ENCODE results near the gene STXBP2. TPM values are rescaled to one million over a fixed set of nuclear protein-coding genes. Genes with fewer than 3 reads are reported as not detected.
A peak's percentile ranks its signal among the peaks of the same experiment; 100 is the strongest.

STXBP2 gene
- total RNA-seq, 5 donors from 2014 or later (not counting 1 experiment from before 2014, with no cell fraction given) = 185 to 229 (median 228) TPM

- no peak overlapping the region for H3K27ac ChIP-seq (ENCODE audit: low read length)
- DNase-seq (no peak), ATAC-seq (replicated peaks in 1 of 4) (no peak)
- H3K4me3 Mint-ChIP-seq = no peak overlapping the region
- H3K27ac Mint-ChIP-seq = no peak overlapping the region
- 91% methylated on average over 22 of the region's 39 CpGs for WGBS (ENCODE audit: insufficient coverage)
- no peak overlapping the region for H3K4me3 ChIP-seq (ENCODE audit: control insufficient read depth in 1 of 2, extremely low read depth in 1 of 2, low read length in 1 of 2)
- no peaks in the 10 kb centered on the region for H3K9me3 Mint-ChIP-seq
- H3K4me1 Mint-ChIP-seq = peaks cover 13 to 21% (median 20%) of the 10 kb centered on the region in 3 donors
- peaks cover 29% of the 10 kb centered on the region for H3K36me3 Mint-ChIP-seq
- H3K27me3 ChIP-seq (replicated peaks in 1 of 2; ENCODE audit: control insufficient read depth in 2 of 2, extremely low read depth in 1 of 2, insufficient read depth in 2 of 2, low read length in 1 of 2) = no peaks in the 10 kb centered on the region
- peaks cover 16 to 81% of the 10 kb centered on the region in 2 donors for H3K36me3 ChIP-seq (ENCODE audit: control insufficient read depth in 2 of 2, extremely low read depth in 1 of 2, insufficient read depth in 1 of 2, low read length in 1 of 2)
- no peaks in the 10 kb centered on the region for H3K27me3 Mint-ChIP-seq
- H3K9me3 ChIP-seq = no peaks in the 10 kb centered on the region
- H3K4me1 ChIP-seq (ENCODE audit: control insufficient read depth in 1 of 2, extremely low read depth in 1 of 2, insufficient read depth in 2 of 2, low read length in 2 of 2) = peaks cover 7 to 24% of the 10 kb centered on the region in 2 experiments
- ChIA-PET CTCF (no interaction called here), POLR2A (interaction anchor here in 1 of 2 donors (0.6 kb wide), 1 partner anchor 800 kb away, joined by 3 read pairs; no protein-coding TSS in a partner anchor)
Observed at GRCh38 chr19:7623725-7624603, 12.9 kb upstream of the STXBP2 start.

DNA sequence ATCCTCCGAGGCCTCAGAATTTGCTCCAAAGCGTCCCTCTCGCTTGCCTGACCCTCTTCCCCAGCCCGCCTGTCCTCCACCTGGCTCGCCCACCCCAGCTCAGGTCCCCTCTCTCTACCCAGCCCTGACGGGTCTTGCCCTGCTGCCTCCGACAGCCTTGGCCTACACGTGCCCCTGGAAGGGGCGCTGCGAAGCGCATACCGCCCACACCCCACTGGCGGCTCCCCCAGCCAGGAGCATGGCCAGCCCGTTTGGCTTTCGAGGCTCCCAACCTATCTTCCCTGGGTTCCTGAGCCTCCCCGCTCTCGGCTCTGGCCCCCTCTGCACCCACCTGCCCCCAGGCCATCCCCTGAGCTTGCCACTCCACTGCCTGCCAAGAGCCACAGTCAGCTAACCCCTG lies 12.1 kb upstream of the STXBP2 start:
- ChIA-PET POLR2A (no interaction called here), CTCF (no interaction called here)
- Mint-ChIP-seq H3K4me3 (no peak overlapping the region), H3K27ac (no peak overlapping the region), H3K27me3 (no peaks in the 10 kb centered on the region), H3K9me3 (no peaks in the 10 kb centered on the region), H3K36me3 (peaks cover 26% of the 10 kb centered on the region), H3K4me1 (peaks cover 22 to 29% (median 29%) of the 10 kb centered on the region in 3 donors)
- ATAC-seq (replicated peaks in 1 of 4) = no peak
- 90% methylated on average over 11 of the region's 17 CpGs for WGBS (ENCODE audit: insufficient coverage)
- Histone ChIP-seq H3K27me3 (replicated peaks in 1 of 2; ENCODE audit: control insufficient read depth in 2 of 2, extremely low read depth in 1 of 2, insufficient read depth in 2 of 2, low read length in 1 of 2) (no peaks in the 10 kb centered on the region), H3K4me1 (ENCODE audit: control insufficient read depth in 1 of 2, extremely low read depth in 1 of 2, insufficient read depth in 2 of 2, low read length in 2 of 2) (peaks cover 9 to 29% of the 10 kb centered on the region in 2 experiments), H3K4me3 (ENCODE audit: control insufficient read depth in 1 of 2, extremely low read depth in 1 of 2, low read length in 1 of 2) (no peak overlapping the region), H3K9me3 (no peaks in the 10 kb centered on the region), H3K27ac (ENCODE audit: low read length) (no peak overlapping the region), H3K36me3 (ENCODE audit: control insufficient read depth in 2 of 2, extremely low read depth in 1 of 2, insufficient read depth in 1 of 2, low read length in 1 of 2) (peaks cover 12 to 75% of the 10 kb centered on the region in 2 donors)
- DNase-seq = no peak

DNA sequence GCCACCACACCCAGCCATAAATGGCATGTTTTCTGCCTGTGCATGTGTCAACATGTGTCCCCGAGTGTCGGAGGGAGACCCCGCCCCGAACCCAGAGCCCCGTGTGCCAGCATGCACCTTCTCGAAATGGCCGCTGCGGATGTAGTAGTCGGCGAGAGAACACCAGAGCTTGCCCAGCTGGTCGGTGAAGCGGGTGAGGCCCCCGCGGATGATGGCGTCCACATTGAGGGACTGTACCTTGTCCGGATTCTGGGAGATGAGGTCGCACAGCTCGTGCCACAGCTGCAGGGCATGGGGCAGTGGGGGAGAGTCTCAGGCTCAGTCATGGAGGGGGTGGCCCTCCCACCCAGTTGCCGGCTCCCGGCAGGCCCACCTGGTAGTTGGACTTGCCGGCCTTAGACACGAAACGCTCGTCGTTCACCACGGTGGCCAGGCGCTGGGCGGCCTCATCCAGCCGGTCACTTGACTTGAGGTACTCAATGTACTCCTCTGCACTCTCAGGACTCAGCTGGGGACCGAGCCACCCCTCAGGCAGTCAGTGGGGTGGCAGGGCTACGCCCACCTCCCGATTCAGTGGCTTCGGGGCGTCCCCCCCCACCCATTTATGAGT lies 11.0 kb upstream of the STXBP2 start:
- POLR2A ChIA-PET = no interaction called here
- H3K9me3 Mint-ChIP-seq = no peaks in the 10 kb centered on the region

DNA sequence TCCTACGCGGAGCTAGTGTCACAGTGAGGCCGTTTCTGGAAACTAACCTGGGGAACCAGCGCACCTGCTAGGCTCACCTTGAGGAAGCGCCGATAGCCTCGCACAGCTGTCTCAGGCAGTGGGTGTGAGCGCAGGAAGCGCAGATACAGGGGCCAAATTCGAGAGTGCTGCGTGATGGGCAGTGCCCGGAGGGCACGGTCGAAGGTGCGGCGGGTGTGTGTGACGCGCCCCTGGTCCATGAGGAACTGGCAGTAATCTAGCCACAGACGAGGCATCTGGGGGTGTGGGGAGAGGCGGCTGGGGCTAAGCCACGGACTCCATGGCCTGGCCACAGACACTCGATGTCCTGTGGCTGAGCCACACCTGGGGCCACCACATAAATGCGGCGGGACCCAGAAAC lies 9.7 kb upstream of the STXBP2 start:
- peaks cover 13 to 45% of the 10 kb centered on the region in 2 experiments for H3K4me1 ChIP-seq (ENCODE audit: control insufficient read depth in 1 of 2, extremely low read depth in 1 of 2, insufficient read depth in 2 of 2, low read length in 2 of 2)
- no peak overlapping the region for H3K4me3 ChIP-seq (ENCODE audit: control insufficient read depth in 1 of 2, extremely low read depth in 1 of 2, low read length in 1 of 2)
- peaks cover 8 to 58% of the 10 kb centered on the region in 2 donors for H3K36me3 ChIP-seq (ENCODE audit: control insufficient read depth in 2 of 2, extremely low read depth in 1 of 2, insufficient read depth in 1 of 2, low read length in 1 of 2)
- Mint-ChIP-seq H3K4me1 (peaks cover 34 to 47% (median 45%) of the 10 kb centered on the region in 3 donors), H3K36me3 (peaks cover 13% of the 10 kb centered on the region), H3K27me3 (no peaks in the 10 kb centered on the region), H3K27ac (no peak overlapping the region), H3K9me3 (no peaks in the 10 kb centered on the region), H3K4me3 (peak overlapping the region in 1 of 3 donors; percentile 37)
- ATAC-seq (replicated peaks in 1 of 4) (no peak), DNase-seq (no peak)
- no peak overlapping the region for H3K27ac ChIP-seq (ENCODE audit: low read length)
- WGBS (ENCODE audit: insufficient coverage) = 94% methylated on average over 22 of the region's 24 CpGs
- ChIA-PET POLR2A (interaction anchor here in 1 of 2 donors (0.7 kb wide), 1 partner anchor 277 kb away, joined by 4 read pairs; no protein-coding TSS in a partner anchor), CTCF (no interaction called here)
- H3K27me3 ChIP-seq (replicated peaks in 1 of 2; ENCODE audit: control insufficient read depth in 2 of 2, extremely low read depth in 1 of 2, insufficient read depth in 2 of 2, low read length in 1 of 2) = no peaks in the 10 kb centered on the region
- no peaks in the 10 kb centered on the region for H3K9me3 ChIP-seq

More for the DNA sequence above, 11.0 kb upstream of the STXBP2 start:
- no peak overlapping the region for H3K27ac Mint-ChIP-seq
- H3K4me1 ChIP-seq (ENCODE audit: control insufficient read depth in 1 of 2, extremely low read depth in 1 of 2, insufficient read depth in 2 of 2, low read length in 2 of 2) = peaks cover 13 to 39% of the 10 kb centered on the region in 2 experiments
- no peaks in the 10 kb centered on the region for H3K27me3 ChIP-seq (replicated peaks in 1 of 2; ENCODE audit: control insufficient read depth in 2 of 2, extremely low read depth in 1 of 2, insufficient read depth in 2 of 2, low read length in 1 of 2)
- H3K27ac ChIP-seq (ENCODE audit: low read length) = no peak overlapping the region
- no peaks in the 10 kb centered on the region for H3K9me3 ChIP-seq
- CTCF ChIA-PET = no interaction called here
- H3K36me3 Mint-ChIP-seq = peaks cover 25% of the 10 kb centered on the region
- no peak for DNase-seq
- H3K4me1 Mint-ChIP-seq = peaks cover 32 to 40% (median 39%) of the 10 kb centered on the region in 3 donors
- H3K4me3 Mint-ChIP-seq = no peak overlapping the region
- H3K36me3 ChIP-seq (ENCODE audit: control insufficient read depth in 2 of 2, extremely low read depth in 1 of 2, insufficient read depth in 1 of 2, low read length in 1 of 2) = peaks cover 8 to 65% of the 10 kb centered on the region in 2 donors
- WGBS (ENCODE audit: insufficient coverage) = 97% methylated on average over 34 of the region's 34 CpGs
- H3K27me3 Mint-ChIP-seq = no peaks in the 10 kb centered on the region
- no peak for ATAC-seq (replicated peaks in 1 of 4)
- no peak overlapping the region for H3K4me3 ChIP-seq (ENCODE audit: control insufficient read depth in 1 of 2, extremely low read depth in 1 of 2, low read length in 1 of 2)

DNA sequence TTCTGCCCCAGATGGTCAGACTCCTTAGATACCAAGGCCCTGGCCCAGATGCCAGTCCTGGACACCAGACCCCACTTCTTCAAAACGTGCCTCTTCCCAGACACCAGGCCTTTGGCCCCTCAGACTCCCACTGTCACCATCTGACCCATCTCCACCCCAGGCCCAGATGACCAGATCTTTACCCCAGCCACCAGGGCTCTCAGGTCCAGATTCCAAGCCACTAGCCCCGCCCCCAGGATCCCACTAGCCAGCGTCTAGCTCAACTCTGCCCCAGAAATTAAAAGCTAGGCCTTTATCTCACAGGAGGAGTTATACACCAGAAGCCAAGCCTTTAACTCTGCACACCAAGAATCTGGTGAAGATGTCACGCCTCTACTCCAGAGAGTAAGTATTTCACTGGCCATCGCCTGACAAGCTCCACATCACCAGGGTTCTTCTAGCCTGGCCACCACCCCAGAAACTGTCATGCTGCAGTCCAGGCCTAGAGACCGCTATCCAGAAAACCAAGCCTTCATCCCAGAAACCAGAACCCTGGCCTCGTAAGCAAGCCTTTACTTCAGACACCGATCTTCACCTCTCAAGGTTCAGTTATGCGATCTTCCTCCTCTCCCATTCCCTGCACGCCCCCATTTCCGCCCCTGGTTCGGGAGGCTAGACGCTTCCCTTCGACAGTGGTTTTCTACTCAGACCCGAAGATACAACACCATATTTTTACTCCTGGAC lies 8.2 kb upstream of the STXBP2 start:
- Histone ChIP-seq H3K9me3 (no peaks in the 10 kb centered on the region), H3K27me3 (replicated peaks in 1 of 2; ENCODE audit: control insufficient read depth in 2 of 2, extremely low read depth in 1 of 2, insufficient read depth in 2 of 2, low read length in 1 of 2) (no peaks in the 10 kb centered on the region), H3K4me3 (ENCODE audit: control insufficient read depth in 1 of 2, extremely low read depth in 1 of 2, low read length in 1 of 2) (peak overlapping the region; percentile 90 to 99), H3K27ac (ENCODE audit: low read length) (peak overlapping the region; percentile 83), H3K4me1 (ENCODE audit: control insufficient read depth in 1 of 2, extremely low read depth in 1 of 2, insufficient read depth in 2 of 2, low read length in 2 of 2) (peaks cover 13 to 45% of the 10 kb centered on the region in 2 experiments), H3K36me3 (ENCODE audit: control insufficient read depth in 2 of 2, extremely low read depth in 1 of 2, insufficient read depth in 1 of 2, low read length in 1 of 2) (peaks cover 5 to 50% of the 10 kb centered on the region in 2 donors)
- ChIA-PET CTCF (interaction anchor here in 1 of 2 donors (0.6 to 2.0 kb wide), 5 partner anchors 24 to 275 kb away, joined by 3 to 15 read pairs (median 3); partner anchors contain the start of genes MAP2K7 and MCOLN1), POLR2A (interaction anchor here in 1 of 2 donors (0.5 to 1.2 kb wide), 4 partner anchors 35 to 291 kb away, joined by 3 to 5 read pairs (median 4); partner anchors contain the start of gene SNAPC2)
- peak overlapping the region; percentile 98 for H3K27ac Mint-ChIP-seq
- H3K27me3 Mint-ChIP-seq = no peaks in the 10 kb centered on the region
- WGBS (ENCODE audit: insufficient coverage) = 7% methylated on average over 13 of the region's 15 CpGs
- H3K4me1 Mint-ChIP-seq = peaks cover 39 to 48% (median 45%) of the 10 kb centered on the region in 3 donors
- H3K4me3 Mint-ChIP-seq = peak overlapping the region; percentile 90 to 99 (median 96)
- DNase-seq = peak in 1 of 35 experiments; percentile 13
- no peak for ATAC-seq (replicated peaks in 1 of 4)
- H3K36me3 Mint-ChIP-seq = peaks cover 4% of the 10 kb centered on the region
- H3K9me3 Mint-ChIP-seq = no peaks in the 10 kb centered on the region

Data from T-cell (primary cell).